ENCODE measurements around the gene ENTPD2. TPM values are rescaled to one million over a fixed set of nuclear protein-coding genes. Genes with fewer than 3 reads are reported as not detected.

The ENTPD2 gene
- total RNA-seq, 1 experiment from 2014 or later: 32.5 TPM

GRCh38 chr9:137019891-137020683, 33.8 kb downstream of the ENTPD2 start:
- Histone ChIP-seq H3K4me2 (ENCODE audit: low read length) (no peak overlapping the region), H3K36me3 (ENCODE audit: control insufficient read depth in 1 of 2, insufficient read depth in 2 of 2, low read length in 2 of 2) (peaks cover 18 to 19% of the 10 kb centered on the region in 2 experiments; a peak in 3 of 4 replicates), H3K9me3 (ENCODE audit: control insufficient read depth in 1 of 2, insufficient read depth in 1 of 2, low read depth in 1 of 2, low read length in 2 of 2) (no peaks in the 10 kb centered on the region), H3K4me3 (replicated peaks in 1 of 2; ENCODE audit: low read depth in 1 of 2, low read length in 2 of 2) (no peak overlapping the region), H2AFZ (ENCODE audit: low read depth, low read length, poor library complexity, severe bottlenecking) (no peak overlapping the region), H3K27ac (ENCODE audit: low read depth, low read length) (no peak overlapping the region), H3K27me3 (ENCODE audit: insufficient read depth, low read length) (no peaks in the 10 kb centered on the region), H3K9me2 (ENCODE audit: insufficient read depth) (no peaks in the 10 kb centered on the region), H3K4me1 (ENCODE audit: control insufficient read depth in 1 of 2, insufficient read depth in 2 of 2, low read length in 2 of 2) (peaks cover 8 to 16% of the 10 kb centered on the region in 2 experiments; a peak in 3 of 4 replicates), H4K20me1 (ENCODE audit: insufficient read depth) (no peaks in the 10 kb centered on the region), H3K9ac (ENCODE audit: low read length) (no peak overlapping the region), H3K79me2 (ENCODE audit: insufficient read depth, low read length) (peaks cover 6% of the 10 kb centered on the region)
- ChIA-PET RAD21 (ENCODE audit: low non-redundant PET in 1 of 2, low total read pairs in 2 of 2, uncharacterized antibody in 2 of 2, unreplicated experiment in 2 of 2) (no interaction called here), POLR2A (no interaction called here), CTCF (interaction anchor here (1.1 kb wide), 1 partner anchor 9 kb away, joined by 4 read pairs; no protein-coding TSS in a partner anchor)
- no peak for DNase-seq (ENCODE audit: low read depth, low spot score)
- TF ChIP-seq JUND (IDR thresholded peaks at IDR 0.05): no peak
- TF ChIP-seq RAD21 (IDR thresholded peaks at IDR 0.05; ENCODE audit: low read depth): no peak
- TF ChIP-seq REST (IDR thresholded peaks at IDR 0.05; ENCODE audit: low read depth): no peak
- no peak for TF ChIP-seq EGR1 (IDR thresholded peaks at IDR 0.05; ENCODE audit: low read depth)
- no peak for TF ChIP-seq CBX3 (IDR thresholded peaks at IDR 0.05; ENCODE audit: low read depth)
- no peak for TF ChIP-seq POLR2A (IDR thresholded peaks at IDR 0.05; ENCODE audit: borderline replicate concordance, extremely low read depth, insufficient read depth, insufficient read length)
- TF ChIP-seq CEBPB (IDR thresholded peaks at IDR 0.05; ENCODE audit: low read depth): no peak
- no peak for TF ChIP-seq SP1 (IDR thresholded peaks at IDR 0.05; ENCODE audit: low read depth)
- ATAC-seq: no peak
- intact Hi-C loops (cut with micrococcal nuclease): no loop called here
- no TSS peak for BruUV-seq (replicated peaks)

Data from HCT116 (cell line).